NB4 (cell line): Measurements from ENCODE around the gene RANBP17.

Experiments
- DNase-seq: peaks from one replicate; pipeline ENCODE4 v3.0.0; 2010; ENCODE audit warnings: low read depth
- H3K4me3 ChIP-seq: one replicate; pipeline ENCODE4 v1.5.1; 2011; ENCODE audit warnings: mild to moderate bottlenecking, low read depth, low read length, moderate library complexity
- CTCF ChIP-seq: IDR thresholded peaks from one replicate; pipeline ENCODE4 v1.5.1; 2012; ENCODE audit warnings: low read depth, low read length
- MYC ChIP-seq: IDR thresholded peaks from 2 replicates; pipeline ENCODE4 v1.6.1; 2011; ENCODE audit warnings: low read depth, low read length
- POLR2A ChIP-seq: IDR thresholded peaks from 2 replicates; pipeline ENCODE4 v1.6.1; 2011; ENCODE audit warnings: mild to moderate bottlenecking; ENCODE audit not compliant: insufficient read length; ENCODE audit errors: extremely low read depth
- TF ChIP-seq, protein P1 (sequence below): IDR thresholded peaks from 2 replicates; pipeline ENCODE4 v1.6.1; 2011; ENCODE audit warnings: low read depth, low read length

RANBP17 gene

GRCh38 chr5:171337210-171337569 is 475.4 kb downstream of the RANBP17 start:
- DNase-seq: no peak
- TF ChIP-seq CTCF (no peak), POLR2A (no peak), MYC (no peak)
- TF ChIP-seq, protein P1, sequence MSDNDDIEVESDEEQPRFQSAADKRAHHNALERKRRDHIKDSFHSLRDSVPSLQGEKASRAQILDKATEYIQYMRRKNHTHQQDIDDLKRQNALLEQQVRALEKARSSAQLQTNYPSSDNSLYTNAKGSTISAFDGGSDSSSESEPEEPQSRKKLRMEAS: no peak
- H3K4me3 ChIP-seq: no peak overlapping the region

DNA sequence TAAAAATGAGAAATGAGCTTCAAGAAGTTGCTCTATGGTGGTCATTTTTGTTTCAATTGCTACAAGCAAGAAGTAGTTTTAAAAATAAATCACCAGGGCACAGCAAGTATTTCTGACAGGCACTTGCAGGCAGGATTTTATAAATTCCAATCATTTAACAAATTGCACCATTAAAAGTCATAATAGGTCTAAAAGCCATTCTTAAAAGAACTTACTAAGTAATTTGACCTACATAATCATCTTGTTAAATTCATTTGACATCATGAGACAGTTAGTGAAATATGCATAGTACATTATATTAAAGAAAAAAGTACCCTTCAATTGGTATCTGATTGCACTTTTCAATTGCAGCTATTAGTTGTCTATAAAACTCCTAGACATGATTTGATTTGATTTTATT is 478.2 kb downstream of the RANBP17 start:
- TF ChIP-seq CTCF (no peak), POLR2A (no peak), MYC (no peak)
- TF ChIP-seq, protein P1: no peak
- no peak for DNase-seq
- H3K4me3 ChIP-seq: no peak overlapping the region

- DNase-seq: no peak
- TF ChIP-seq MYC (no peak), CTCF (no peak), POLR2A (no peak)
- H3K4me3 ChIP-seq: no peak overlapping the region
These were observed 478.7 kb downstream of the RANBP17 start for GRCh38 chr5:171340491-171340890.

GRCh38 chr5:171342362-171343111 is 480.7 kb downstream of the RANBP17 start:
- DNase-seq: peak; percentile 64
- TF ChIP-seq, protein P1: no peak
- TF ChIP-seq CTCF (peak; percentile 70), POLR2A (no peak), MYC (no peak)
- H3K4me3 ChIP-seq: no peak overlapping the region

GRCh38 chr5:171344936-171345608 is 483.3 kb downstream of the RANBP17 start:
- TF ChIP-seq MYC: no peak
- TF ChIP-seq, protein P1: no peak
- TF ChIP-seq CTCF: no peak
- no peak for TF ChIP-seq POLR2A
- H3K4me3 ChIP-seq: no peak overlapping the region
- no peak for DNase-seq
